Skeletal muscle cell (primary cell): Measurements from ENCODE around the gene PSAPL1.

Experiments
- DNase-seq: peaks from one replicate; pipeline ENCODE4 v3.0.0-alpha.2; 2010; ENCODE audit warnings: low read depth
- H3K4me3 ChIP-seq: 2 replicates; pipeline ENCODE4 v1.5.1; 2011; ENCODE audit warnings: low read depth, mild to moderate bottlenecking, control low read depth, low read length, moderate library complexity

PSAPL1 gene, protein sequence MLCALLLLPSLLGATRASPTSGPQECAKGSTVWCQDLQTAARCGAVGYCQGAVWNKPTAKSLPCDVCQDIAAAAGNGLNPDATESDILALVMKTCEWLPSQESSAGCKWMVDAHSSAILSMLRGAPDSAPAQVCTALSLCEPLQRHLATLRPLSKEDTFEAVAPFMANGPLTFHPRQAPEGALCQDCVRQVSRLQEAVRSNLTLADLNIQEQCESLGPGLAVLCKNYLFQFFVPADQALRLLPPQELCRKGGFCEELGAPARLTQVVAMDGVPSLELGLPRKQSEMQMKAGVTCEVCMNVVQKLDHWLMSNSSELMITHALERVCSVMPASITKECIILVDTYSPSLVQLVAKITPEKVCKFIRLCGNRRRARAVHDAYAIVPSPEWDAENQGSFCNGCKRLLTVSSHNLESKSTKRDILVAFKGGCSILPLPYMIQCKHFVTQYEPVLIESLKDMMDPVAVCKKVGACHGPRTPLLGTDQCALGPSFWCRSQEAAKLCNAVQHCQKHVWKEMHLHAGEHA

DNA sequence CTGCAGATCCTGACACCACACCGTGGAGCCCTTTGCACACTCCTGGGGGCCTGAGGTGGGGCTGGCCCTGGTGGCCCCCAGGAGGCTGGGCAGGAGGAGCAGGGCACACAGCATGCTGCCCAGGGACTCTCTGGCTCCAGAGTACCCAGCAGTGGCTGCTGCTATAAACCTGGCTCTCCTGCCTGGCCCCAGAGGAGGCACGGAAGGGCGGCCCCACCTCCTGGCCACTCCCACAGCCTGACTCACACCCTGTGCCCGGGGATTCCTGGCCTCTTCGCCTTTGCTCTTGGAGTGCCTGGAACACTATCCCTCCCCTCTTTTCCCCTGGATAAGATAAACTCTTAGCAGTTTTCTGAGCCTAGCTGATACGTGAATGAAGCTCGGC, at the start of gene PSAPL1:
TSS of gene PSAPL1 (minus strand) at position 165 of the 385 bp plus-strand sequence. CDS start at position 114, 51 bp downstream.
- no peak within 1 kb of the TSS for H3K4me3 ChIP-seq
- no peak for DNase-seq

DNA sequence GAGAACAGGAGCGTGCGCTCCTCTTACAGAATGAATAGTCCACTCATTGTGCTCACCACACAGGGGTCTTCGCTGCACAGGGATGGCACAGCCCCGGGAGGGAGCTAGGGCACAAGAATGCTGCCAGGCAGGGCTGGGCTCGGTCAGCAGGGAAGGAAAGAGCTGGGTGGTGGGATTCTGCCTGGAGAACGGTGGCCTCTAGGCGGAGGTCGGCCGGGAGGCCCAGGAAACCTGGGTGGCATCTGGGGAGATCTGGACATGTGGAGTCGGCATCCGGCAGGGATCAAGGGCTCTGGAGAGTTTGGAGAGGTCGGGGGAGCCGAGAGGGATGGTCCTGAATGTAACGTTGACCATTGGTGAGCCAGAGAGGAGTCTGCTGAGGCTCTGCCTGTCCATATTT, 46.5 kb upstream of the PSAPL1 start:
- H3K4me3 ChIP-seq: no peak overlapping the region
- no peak for DNase-seq

DNA sequence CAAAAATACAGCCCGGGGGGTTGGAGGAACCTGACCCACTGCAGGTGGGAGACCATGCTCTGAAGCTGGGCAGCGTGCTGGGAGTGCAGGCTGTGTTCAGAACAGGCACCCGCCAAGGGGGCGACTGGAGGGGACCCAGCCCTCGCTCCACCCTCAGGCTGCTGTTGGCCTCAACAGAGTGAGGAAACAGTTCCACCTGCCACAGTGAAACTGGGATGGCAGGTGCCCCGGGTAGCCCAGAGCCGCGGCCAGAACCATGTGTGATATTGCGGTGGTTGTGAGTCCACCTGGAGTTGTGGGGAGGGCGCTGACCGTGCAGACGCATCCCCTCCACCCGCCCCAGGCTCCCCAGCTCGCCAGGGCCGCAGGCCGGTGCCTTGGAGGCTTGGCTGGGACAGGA, 45.7 kb upstream of the PSAPL1 start:
- no peak overlapping the region for H3K4me3 ChIP-seq
- DNase-seq: no peak

DNA sequence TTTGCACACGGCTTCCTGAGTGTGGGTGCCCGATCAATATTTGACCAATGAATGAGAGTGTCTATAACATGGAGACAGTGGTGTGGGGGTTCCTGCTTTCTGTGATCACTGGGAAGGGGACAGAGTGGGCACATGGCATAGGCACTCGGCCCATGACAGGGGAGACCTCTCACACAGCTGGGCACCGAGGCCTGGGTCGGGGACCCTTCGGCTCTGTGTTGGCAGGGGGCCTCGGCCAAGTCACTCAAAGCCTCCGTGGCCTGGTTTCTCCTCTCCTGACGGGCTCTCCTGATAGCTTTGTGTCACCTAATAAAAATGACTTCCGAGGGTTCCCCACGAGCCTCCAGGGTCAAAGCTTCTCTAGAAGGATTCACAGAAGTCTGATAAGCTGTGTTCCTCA, 43.9 kb upstream of the PSAPL1 start:
- DNase-seq: no peak
- H3K4me3 ChIP-seq: no peak overlapping the region

DNA sequence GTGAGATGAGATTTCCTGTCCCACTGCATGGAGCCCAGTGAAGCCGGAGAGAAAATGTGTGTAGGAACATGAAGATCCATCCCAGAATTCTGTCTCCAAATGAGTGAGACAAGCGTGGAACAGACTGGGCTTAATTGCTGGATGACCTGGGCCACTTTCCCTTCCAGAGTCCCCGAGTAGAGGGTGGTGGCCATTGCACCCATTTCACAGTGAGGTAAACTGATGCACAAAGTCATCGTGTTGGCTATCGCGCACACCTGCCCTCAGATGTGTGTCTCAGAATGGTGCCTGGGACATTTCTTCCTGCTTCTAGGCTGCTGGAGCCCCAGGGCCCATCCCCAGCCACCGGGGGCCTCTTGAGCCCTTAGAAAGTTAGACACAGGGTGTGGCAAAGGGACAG, 43.0 kb upstream of the PSAPL1 start:
- no peak for DNase-seq
- no peak overlapping the region for H3K4me3 ChIP-seq

DNA sequence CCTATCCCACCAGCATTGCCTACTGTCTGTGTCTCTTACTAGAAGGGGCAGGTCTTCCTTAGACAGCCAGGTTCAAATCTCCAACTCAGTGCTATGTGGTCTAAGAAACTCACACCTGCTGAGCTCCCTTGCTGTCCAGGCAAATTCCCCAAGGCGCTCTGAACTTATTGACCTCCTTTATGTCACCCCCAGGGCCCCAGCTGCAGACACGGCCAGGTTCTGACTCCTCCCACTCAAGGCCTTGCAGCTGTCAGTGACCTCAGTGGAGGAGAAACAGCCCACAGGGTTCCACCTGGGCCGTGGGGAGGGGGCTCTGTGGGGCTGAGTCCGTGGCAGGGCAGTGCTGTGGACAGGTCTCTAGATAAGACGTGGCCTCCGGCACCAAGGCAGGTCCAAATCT, 42.1 kb upstream of the PSAPL1 start:
- DNase-seq: no peak
- H3K4me3 ChIP-seq: no peak overlapping the region

DNA sequence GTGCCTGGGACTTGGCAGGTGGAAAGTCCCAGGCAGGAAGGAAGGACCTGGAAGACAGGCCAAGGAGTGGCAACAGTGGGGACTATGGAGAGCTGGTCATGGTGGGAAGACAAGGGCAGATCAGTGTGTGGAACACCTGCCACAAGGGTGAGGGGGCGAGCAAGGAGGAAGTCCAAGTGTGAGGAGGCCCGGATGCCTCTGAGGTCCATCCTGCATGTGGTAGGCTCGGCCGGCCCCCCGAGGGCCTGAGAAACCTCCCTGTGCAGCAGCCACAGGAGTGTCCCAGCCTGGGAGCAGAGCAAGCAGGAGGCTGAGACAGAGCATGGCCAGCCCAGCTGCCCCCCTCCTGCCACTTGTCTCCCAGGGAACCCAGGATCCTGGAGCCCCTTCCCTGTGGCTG, 40.5 kb upstream of the PSAPL1 start:
- no peak for DNase-seq
- no peak overlapping the region for H3K4me3 ChIP-seq

DNA sequence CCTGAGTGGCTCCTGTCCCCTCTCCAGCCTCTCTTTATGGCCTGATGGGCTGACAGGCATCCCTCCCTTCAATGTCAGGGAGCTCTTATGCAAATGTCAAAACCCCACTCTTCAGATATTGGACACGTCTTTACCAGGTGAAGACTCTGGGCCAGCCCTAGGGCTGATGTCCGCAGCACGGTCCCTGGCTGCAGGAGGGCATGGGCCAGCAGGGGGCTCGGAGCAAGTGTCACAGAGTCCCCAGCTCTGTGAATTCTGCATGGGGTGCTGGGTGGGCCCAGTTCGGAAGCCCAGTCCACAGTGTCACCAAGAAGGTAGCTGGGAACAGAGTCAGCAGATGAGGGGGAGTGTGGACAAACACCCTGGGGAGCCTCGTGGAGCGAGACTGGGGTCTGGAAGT, 39.6 kb upstream of the PSAPL1 start:
- no peak for DNase-seq
- no peak overlapping the region for H3K4me3 ChIP-seq

DNA sequence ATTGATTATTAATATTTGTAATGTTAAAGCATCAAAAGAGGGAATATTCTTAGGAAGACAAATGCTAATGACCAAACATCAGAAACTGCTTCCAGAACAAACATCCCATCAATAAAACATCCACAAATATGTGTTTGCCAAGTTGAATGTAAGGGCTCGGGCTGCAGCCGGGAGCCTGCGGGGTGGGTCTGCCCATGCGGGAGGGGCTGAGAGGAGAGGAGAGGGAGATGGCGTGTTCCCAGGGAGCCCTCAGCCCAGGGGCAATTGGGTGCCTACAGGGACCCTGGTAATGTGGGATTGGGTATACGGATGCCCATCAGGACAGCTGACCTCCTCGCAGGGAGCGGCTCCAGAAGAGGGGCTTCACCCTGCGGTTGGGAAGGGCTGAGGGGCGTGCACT, 38.4 kb upstream of the PSAPL1 start:
- no peak overlapping the region for H3K4me3 ChIP-seq
- no peak for DNase-seq

DNA sequence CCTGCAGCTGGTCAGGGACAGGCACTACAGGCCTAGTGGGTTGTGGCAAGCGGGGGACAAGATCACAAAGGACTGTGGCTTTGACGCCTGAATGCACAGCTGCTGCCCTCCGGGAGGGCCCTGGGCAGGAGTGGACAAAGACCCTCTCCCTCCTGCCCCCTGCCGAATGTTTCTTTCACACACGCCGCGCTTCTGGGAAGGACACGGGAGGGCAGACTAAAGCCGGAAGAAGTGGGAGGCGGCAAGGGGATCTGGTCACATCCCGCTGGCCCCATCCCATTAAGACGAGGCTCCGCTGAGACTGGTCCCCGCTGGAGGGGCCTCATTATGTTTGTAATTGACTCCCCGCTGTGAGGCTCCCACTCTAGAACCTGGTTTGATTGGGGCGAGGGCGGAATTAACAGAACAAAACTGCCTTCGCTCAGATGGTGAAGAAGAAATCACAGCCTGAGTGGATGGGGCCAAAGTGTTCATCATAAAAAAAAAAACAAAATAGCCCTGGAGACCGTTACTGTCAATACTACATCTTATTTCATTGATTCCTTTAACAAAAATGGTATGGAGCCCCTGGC, 37.8 kb upstream of the PSAPL1 start:
- DNase-seq: no peak
- no peak overlapping the region for H3K4me3 ChIP-seq

DNA sequence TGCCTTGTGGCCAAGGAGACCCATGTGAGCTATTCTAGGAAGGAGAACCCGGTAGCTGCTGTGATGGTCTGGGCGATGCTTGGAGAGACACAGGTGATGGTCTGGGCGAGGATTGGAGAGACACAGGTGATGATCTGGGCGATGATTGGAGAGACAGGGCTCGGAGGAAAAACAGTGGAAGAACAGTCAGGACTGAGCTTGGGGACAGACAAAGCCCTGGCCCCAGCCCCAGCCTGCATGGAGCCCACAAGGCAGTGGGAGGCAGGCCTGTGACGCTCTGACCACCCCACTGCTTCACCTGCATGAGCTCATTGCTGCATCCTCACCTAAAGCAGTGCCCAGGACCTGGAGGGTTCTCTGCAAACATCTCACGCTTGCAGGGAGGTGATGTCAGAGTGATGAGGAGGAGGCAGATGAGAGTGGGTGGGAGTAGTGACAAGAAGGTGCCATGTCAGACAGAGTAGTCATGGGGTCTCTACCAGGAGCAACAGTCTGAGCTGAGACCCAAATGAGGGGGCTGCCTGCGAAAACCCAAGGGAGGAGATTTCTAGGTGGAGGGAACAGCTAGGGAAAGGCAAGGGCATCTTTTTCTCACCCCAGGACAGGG, 35.9 kb upstream of the PSAPL1 start:
- no peak overlapping the region for H3K4me3 ChIP-seq
- no peak for DNase-seq

DNA sequence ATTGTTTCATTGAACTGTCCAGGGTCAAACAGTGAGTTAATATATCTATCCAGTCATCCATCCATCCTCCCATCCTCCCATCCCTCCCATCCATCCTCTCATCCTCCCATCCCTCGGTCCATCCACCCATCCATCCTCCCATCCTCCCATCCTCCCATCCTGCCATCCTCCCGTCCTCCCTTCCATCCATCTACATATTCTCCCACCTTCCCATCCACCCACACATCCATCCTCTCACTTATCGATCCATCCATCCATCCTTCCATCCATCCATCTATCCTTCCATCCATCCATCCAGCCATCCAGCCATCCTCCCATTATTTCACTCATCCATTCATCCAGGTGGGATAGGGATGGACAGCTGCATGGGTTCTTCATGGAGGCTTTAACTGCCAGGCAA, 35.4 kb upstream of the PSAPL1 start:
- H3K4me3 ChIP-seq: no peak overlapping the region
- DNase-seq: no peak

DNA sequence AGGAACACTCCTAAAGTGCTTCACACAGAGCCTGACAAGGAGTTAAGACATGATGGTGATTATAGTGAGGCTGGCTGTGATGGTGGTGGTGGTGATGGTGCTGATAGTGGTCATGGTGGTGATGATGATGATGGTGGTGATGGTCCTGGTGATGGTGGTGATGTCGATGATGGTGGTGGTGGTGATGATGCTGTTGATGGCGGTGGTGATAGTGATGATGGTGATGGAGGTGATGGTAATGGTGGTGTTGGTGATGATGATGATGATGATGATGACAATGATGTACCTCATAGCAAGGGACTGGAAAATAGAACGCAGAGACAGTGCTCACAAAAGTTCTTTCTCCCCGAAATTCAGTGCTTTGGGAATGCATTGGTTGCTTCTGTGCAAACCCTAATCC, 34.3 kb upstream of the PSAPL1 start:
- H3K4me3 ChIP-seq: no peak overlapping the region

DNA sequence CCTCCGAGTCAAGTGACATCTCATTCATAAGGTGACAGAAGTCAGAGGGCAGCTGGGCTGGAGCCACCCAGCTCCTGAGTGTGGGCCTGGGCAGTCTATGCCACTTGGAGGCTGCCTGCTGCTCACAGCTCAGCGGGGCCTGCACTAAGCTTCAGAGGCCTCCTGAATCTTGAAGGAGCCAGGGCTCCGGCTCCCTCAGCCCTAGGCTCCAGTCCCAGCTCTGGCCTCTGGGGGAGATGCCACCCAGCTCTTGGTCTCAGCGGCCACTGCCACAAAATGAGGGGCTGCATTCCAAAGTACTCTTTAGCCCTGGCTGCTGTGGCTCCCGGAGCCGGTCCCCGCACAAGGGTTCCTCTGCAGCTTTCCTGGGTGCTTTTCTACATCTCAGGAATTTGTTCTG, 32.7 kb upstream of the PSAPL1 start:
- H3K4me3 ChIP-seq: no peak overlapping the region

More for the DNA sequence above, 34.3 kb upstream of the PSAPL1 start:
- no peak for DNase-seq

DNA sequence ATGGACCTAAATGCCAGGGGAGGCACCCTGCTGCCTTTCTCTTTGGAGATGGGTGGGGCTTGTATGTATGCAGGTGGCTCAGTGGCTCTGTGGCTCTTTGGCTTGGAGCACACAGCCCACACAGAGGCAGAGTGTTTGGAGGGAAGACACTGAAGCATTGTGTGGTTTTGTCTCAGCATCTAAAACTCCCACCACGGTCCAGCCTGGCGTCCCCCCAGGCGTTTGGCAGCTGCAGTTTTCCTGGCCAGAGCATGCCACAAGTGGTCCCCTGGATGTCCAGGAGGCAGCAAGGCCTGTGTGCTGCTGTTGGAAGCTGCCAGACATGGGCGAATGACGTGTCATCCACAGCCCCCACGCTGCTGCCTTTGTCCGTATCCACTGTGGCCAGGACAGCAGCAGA, 32.2 kb upstream of the PSAPL1 start:
- no peak for DNase-seq
- H3K4me3 ChIP-seq: no peak overlapping the region

More for the DNA sequence above, 32.7 kb upstream of the PSAPL1 start:
- DNase-seq: no peak

DNA sequence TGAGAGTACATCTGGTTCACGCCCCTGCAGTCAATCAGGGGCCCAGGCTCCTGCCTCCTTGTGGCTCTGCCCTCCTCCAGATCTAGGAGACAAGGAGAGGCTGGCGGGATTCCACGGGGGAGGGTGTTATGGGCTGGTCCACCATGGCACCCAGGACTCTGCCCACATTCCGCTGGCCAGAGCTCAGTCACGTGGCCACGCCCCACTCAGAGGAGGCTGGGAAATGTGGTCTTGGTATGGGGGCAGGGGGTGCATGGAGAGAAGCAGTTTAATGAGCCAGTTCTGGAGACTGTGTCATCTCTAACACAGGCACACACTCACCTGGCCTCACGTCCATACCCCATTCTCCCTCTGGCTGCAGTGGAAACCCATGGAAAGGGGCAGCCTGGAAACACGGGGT, 31.5 kb upstream of the PSAPL1 start:
- no peak for DNase-seq
- no peak overlapping the region for H3K4me3 ChIP-seq

DNA sequence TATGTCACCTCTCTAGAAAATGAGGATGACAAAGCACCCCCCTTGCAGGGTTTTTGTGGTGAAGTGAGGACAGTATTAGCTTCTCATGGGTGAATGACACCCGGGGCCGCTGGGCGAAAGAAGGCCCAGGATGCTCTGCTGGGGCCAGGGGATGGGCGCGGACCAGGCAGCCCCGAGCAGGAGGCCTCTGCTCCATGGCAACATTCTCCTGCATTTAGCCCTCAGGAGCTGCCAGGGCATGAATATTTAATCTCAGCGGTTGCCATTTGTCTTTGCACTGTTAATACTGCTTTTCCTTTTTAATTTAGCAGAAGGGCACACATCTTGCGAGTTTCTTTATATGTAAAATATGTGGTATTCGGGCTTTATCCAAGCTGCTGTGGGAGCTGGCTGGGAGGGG, 30.3 kb upstream of the PSAPL1 start:
- no peak overlapping the region for H3K4me3 ChIP-seq
- no peak for DNase-seq

DNA sequence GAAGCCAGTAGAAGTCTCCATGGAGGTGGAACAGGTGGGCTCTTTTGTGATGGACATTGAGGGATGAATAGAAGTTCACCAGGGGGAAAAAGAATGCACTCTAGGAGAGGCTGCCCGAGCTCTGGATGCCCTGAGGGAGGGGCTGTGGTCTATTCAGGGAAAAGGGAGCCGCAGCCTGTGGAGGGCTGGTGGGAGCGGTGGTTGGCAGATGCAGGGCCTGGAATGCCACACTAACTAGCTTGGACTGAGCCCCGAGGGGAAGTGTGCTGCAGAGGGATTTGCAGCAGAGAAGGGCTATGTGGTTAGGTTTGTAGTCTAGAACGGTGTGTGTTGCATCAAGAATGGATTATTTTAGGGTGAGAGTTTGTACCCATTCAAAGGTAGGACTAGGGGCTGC, 29.5 kb upstream of the PSAPL1 start:
- no peak overlapping the region for H3K4me3 ChIP-seq

DNA sequence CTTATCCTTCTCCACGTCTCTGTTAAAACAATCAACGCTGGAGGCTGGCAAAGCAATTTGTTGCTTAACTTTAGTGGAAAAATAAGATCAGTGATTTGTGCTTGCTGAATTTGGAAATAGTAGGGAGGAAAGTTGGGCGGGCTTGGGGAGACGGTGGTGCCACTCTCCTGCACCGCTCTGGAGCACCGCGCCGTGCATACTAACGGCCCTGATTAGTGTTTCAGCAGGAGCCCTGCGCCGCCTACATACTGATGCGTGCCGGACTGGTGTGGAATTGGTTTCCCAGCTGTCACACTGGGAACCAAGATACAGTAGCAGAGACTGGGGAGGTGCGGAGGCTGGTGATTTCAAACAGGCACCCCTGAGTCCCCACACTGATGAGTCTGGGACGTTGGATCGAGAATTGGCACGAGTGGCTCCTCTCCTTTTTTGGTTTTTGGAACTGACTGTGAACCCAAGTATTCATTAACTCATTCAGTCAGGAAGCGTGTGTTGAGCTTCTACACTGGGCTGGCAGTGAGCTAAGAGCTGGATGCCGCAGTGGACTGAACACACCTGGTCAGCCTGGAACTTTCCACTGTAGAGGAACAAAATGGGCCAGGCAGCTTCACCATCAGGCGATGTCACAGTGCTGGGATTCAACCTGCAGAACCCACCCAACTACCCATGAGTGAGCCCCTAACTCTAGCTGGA, 29.0 kb upstream of the PSAPL1 start:
- no peak overlapping the region for H3K4me3 ChIP-seq
- DNase-seq: no peak

More for the DNA sequence above, 29.5 kb upstream of the PSAPL1 start:
- no peak for DNase-seq

DNA sequence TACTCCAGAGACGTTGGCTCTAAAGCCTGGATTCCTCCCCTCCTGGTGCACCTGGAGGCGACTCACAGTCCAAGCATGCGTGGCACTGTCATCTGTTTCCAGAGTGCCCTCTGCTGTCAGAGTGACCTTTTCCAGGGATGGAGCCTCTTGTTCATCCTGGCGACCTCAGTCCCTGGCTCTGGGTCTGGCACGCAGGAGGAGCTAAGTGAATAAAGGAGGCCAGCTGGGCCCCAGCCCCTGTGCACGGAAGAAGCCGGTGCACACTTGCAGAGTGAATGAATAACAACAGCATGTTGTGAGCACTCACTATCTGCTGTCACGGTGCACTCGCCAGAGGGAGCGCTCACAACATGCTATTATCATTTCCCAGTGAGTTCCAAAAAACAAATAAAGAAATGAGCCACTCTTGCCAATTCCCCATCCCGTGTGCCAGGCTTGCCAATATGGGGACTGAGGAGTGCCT, 27.8 kb upstream of the PSAPL1 start:
- no peak for DNase-seq
- no peak overlapping the region for H3K4me3 ChIP-seq
